ENCODE results near the gene RIMOC1.

Gene RIMOC1

DNA sequence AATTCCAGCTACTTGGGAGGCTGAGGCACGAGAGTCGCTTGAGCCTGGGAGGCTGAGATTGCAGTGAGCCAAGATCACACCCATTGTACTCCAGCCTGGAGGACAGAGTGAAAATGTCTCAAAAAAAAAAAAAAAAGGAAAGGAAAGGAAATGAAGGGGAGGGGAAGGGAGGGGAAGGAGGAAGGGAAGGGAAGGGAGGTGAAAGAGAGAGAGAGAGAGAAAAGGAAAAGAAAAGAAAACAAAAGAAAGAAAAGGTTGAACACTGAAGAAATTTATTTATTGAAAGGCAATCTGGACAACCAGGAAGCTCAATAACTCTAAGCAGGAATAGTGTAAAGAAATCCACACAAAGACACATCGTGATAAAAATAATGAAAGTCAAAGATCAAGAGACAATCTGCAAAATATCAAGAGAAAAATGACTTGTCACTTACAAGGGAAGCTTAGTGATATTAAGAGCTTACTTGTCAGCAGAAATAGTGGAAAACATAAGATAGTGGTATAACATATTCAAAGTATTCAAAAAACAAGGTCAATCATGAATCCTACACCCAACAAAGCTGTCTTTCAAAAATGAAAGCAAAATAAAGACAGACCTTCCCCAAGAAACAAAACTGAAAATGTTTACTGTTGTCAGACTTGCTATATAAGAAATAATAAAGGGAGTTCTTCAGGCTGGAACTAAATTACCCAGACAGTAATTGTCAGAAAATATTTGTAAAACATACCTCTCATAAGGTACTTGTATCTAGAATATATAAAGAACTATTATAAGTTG lies 10.9 kb upstream of the RIMOC1 start:
- no peak overlapping the region for H3K27ac ChIP-seq (ENCODE audit: low read depth, low read length)
- H3K9ac ChIP-seq (ENCODE audit: low read length) = no peak overlapping the region
- no peak overlapping the region for H3K4me3 ChIP-seq (ENCODE audit: low read depth in 1 of 2, low read length in 2 of 2)
- no peaks in the 10 kb centered on the region for H3K27me3 ChIP-seq (ENCODE audit: control insufficient read depth in 1 of 2, insufficient read depth in 2 of 2, low read length in 2 of 2)
- no peaks in the 10 kb centered on the region for H3K36me3 ChIP-seq (ENCODE audit: insufficient read depth, low read length)
- H3K9me3 ChIP-seq (ENCODE audit: low read length) = no peaks in the 10 kb centered on the region
- no peaks in the 10 kb centered on the region for H3K4me1 ChIP-seq (ENCODE audit: insufficient read depth, low read length)

DNA sequence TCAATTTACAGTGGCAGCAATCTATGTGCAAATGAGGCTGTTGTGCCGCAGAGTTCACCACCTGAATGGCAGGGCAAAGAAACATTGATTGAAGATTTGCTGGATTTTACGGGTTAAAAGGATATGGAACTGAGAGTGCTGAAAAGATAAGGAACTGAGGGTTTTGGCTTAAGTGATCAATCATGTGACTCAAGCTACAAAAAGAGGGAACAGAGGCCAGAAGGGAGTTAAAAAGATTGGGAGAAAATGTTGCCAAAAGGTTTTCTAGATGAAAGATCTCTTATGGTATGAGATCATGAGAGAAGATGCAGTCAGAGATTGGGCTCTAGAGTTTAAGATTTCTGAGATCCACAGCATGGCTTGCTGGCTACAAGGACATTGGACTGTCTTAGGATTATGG lies 7.9 kb upstream of the RIMOC1 start:
- no peaks in the 10 kb centered on the region for H3K9me3 ChIP-seq (ENCODE audit: low read length)
- no peaks in the 10 kb centered on the region for H3K36me3 ChIP-seq (ENCODE audit: insufficient read depth, low read length)

DNA sequence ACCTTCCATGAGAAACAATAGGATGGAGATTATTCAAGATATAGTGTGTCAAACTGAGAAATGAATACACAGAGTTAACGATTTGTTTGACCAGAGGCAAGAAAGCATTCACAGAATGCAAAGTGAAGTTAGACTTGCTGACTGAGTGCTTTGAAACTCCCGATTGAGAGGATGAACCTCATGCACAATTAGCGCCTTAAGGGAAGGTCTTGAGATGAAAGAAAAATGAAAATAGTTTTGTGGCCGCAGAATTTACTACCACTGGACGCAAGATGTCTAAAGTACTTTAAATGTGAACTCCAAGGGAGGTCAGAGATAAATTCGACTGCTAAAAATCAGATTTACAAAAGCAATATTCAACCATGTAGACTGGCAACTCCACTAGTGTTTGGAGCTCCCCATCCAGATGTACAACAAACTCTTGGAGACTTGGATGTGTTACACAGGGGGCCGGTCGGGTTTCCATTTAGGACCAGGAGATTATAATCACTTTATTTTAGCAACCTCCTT lies 707 bp upstream of the RIMOC1 start:
- Histone ChIP-seq H3K4me3 (ENCODE audit: low read depth in 1 of 2, low read length in 2 of 2) (peak overlapping the region in 1 of 2 donors; percentile 84), H3K9ac (ENCODE audit: low read length) (peak overlapping the region; percentile 52), H3K9me3 (ENCODE audit: low read length) (no peaks in the 10 kb centered on the region), H3K36me3 (ENCODE audit: insufficient read depth, low read length) (peaks cover 7% of the 10 kb centered on the region), H3K27ac (ENCODE audit: low read depth, low read length) (peak overlapping the region; percentile 48), H3K4me1 (ENCODE audit: insufficient read depth, low read length) (peaks cover 19% of the 10 kb centered on the region), H3K27me3 (ENCODE audit: control insufficient read depth in 1 of 2, insufficient read depth in 2 of 2, low read length in 2 of 2) (no peaks in the 10 kb centered on the region)

More for the DNA sequence above, 7.9 kb upstream of the RIMOC1 start:
- Histone ChIP-seq H3K27ac (ENCODE audit: low read depth, low read length) (no peak overlapping the region), H3K4me1 (ENCODE audit: insufficient read depth, low read length) (no peaks in the 10 kb centered on the region), H3K27me3 (ENCODE audit: control insufficient read depth in 1 of 2, insufficient read depth in 2 of 2, low read length in 2 of 2) (no peaks in the 10 kb centered on the region), H3K4me3 (ENCODE audit: low read depth in 1 of 2, low read length in 2 of 2) (no peak overlapping the region), H3K9ac (ENCODE audit: low read length) (no peak overlapping the region)

DNA sequence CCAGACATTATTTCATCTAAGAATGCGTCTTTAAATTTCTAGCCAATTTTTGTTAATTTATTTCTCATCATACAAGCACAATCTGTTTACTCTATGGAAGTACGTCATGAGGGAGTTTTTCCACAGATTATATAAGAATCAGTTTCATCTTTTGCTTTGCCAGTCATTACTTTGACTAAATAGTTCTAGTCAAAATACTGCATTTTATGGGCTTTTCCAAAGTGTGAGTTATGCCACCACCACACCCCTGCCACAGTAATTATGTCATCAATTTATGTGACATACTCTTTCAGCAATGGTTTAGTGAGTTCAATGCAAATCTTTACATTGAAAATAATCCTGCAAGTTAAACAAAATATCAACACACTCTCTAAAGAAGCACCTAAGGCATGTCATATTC lies 2.0 kb downstream of the RIMOC1 start:
- H3K27me3 ChIP-seq (ENCODE audit: control insufficient read depth in 1 of 2, insufficient read depth in 2 of 2, low read length in 2 of 2) = no peaks in the 10 kb centered on the region
- H3K36me3 ChIP-seq (ENCODE audit: insufficient read depth, low read length) = peaks cover 19% of the 10 kb centered on the region
- H3K4me3 ChIP-seq (ENCODE audit: low read depth in 1 of 2, low read length in 2 of 2) = no peak overlapping the region
- H3K9me3 ChIP-seq (ENCODE audit: low read length) = no peaks in the 10 kb centered on the region
- peaks cover 19% of the 10 kb centered on the region for H3K4me1 ChIP-seq (ENCODE audit: insufficient read depth, low read length)
- H3K27ac ChIP-seq (ENCODE audit: low read depth, low read length) = no peak overlapping the region
- H3K9ac ChIP-seq (ENCODE audit: low read length) = no peak overlapping the region

DNA sequence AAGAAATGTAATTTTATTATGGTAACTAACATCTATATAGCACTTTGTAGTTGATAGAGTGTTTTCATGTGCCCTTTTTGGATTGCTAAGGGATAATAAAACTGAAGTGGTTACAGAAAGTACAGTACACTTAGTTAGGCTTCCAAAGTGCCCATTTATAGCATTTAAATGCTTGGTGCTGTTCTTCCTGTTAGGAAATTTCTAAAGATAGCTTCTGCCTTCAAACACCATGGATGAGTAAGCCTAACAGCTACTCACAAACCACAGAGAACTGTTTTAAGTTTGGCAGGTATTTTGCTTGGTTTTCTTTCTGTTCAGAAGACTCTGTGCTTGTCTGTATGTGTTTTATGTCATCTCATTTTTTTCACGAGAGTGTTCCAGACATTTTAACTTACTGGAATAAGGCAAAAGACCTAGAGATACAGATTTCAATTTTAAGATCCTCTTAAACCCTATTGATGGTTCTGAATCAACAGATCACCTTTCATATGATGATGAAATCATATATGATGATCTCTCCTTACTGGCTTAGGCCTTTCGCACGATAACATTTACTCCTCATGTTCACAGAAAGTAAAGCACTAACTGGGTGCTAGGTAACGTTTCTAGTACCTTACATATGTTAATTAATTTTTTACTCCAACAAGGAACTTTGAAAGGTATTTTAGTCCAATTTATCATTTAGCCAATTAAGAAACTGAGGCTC lies 4.4 kb downstream of the RIMOC1 start:
- Histone ChIP-seq H3K4me3 (ENCODE audit: low read depth in 1 of 2, low read length in 2 of 2) (no peak overlapping the region), H3K9me3 (ENCODE audit: low read length) (no peaks in the 10 kb centered on the region), H3K27me3 (ENCODE audit: control insufficient read depth in 1 of 2, insufficient read depth in 2 of 2, low read length in 2 of 2) (no peaks in the 10 kb centered on the region), H3K36me3 (ENCODE audit: insufficient read depth, low read length) (peaks cover 36% of the 10 kb centered on the region), H3K27ac (ENCODE audit: low read depth, low read length) (no peak overlapping the region), H3K4me1 (ENCODE audit: insufficient read depth, low read length) (peaks cover 16% of the 10 kb centered on the region), H3K9ac (ENCODE audit: low read length) (peak overlapping the region; percentile 39)

DNA sequence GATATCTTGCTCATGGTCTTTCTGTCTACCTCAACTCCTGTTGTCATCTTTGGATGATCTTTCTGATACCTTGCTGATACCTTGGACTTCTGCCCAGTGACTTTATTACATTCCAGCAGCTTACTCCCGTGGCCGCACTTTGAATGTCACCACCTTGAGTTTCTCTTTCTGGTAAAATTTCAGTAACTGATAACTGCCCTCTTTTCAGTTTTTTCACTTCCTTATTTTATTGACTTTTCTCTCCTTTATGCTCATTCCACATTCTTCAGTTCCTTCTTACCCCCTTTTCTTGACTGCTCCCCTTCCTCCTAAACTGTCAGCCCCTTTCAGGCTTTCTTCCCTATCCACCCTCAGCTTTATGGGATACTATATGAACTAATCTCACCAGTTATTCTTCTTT lies 14.0 kb downstream of the RIMOC1 start:
- Histone ChIP-seq H3K9ac (ENCODE audit: low read length) (no peak overlapping the region), H3K27ac (ENCODE audit: low read depth, low read length) (no peak overlapping the region), H3K27me3 (ENCODE audit: control insufficient read depth in 1 of 2, insufficient read depth in 2 of 2, low read length in 2 of 2) (no peaks in the 10 kb centered on the region), H3K36me3 (ENCODE audit: insufficient read depth, low read length) (peaks cover 41% of the 10 kb centered on the region), H3K4me3 (ENCODE audit: low read depth in 1 of 2, low read length in 2 of 2) (no peak overlapping the region), H3K4me1 (ENCODE audit: insufficient read depth, low read length) (no peaks in the 10 kb centered on the region), H3K9me3 (ENCODE audit: low read length) (no peaks in the 10 kb centered on the region)

DNA sequence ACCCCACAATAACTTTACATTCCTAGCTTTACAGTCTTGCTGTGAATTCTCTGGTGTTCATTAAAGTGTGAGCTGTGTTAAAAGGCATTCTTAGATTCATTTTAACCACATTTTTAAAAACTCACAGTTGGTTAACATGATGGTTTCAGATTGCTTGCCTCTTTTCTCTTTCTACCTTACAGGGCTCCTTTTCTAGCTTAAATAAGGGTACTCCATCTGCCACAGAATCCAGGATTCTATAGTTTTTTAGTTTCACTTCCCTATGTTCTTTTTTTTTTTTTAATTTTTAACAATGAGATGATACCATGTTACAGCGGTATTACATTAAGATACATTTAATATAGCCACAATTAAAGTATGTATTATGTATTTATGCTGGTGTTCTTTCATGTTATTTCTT lies 17.0 kb downstream of the RIMOC1 start:
- H3K36me3 ChIP-seq (ENCODE audit: insufficient read depth, low read length) = peaks cover 33% of the 10 kb centered on the region
- no peaks in the 10 kb centered on the region for H3K9me3 ChIP-seq (ENCODE audit: low read length)
- no peak overlapping the region for H3K27ac ChIP-seq (ENCODE audit: low read depth, low read length)

DNA sequence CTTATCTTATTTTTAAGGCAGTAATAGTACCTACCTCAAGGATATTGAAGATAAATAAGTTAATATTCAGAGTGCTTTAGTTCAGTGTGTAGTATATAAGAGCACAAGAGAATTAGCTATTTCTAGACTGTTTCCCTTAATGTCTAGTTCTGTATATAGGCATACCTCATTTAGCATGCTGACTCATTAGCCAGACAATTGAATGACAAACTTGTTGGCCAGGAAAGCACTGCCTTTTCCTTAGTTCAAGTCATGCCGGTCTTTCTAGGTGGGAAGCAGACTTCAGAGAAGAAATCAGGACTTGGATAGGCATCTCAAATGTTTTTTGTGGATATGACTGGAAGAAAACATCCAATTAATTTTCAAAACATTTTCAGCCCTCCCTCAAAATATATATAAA lies 17.7 kb downstream of the RIMOC1 start:
- no peak overlapping the region for H3K4me3 ChIP-seq (ENCODE audit: low read depth in 1 of 2, low read length in 2 of 2)
- no peak overlapping the region for H3K9ac ChIP-seq (ENCODE audit: low read length)
- no peaks in the 10 kb centered on the region for H3K27me3 ChIP-seq (ENCODE audit: control insufficient read depth in 1 of 2, insufficient read depth in 2 of 2, low read length in 2 of 2)
- H3K9me3 ChIP-seq (ENCODE audit: low read length) = no peaks in the 10 kb centered on the region
- H3K36me3 ChIP-seq (ENCODE audit: insufficient read depth, low read length) = peaks cover 27% of the 10 kb centered on the region
- H3K27ac ChIP-seq (ENCODE audit: low read depth, low read length) = no peak overlapping the region
- H3K4me1 ChIP-seq (ENCODE audit: insufficient read depth, low read length) = peaks cover 9% of the 10 kb centered on the region

More for the DNA sequence above, 17.0 kb downstream of the RIMOC1 start:
- Histone ChIP-seq H3K4me1 (ENCODE audit: insufficient read depth, low read length) (peaks cover 9% of the 10 kb centered on the region), H3K27me3 (ENCODE audit: control insufficient read depth in 1 of 2, insufficient read depth in 2 of 2, low read length in 2 of 2) (no peaks in the 10 kb centered on the region), H3K4me3 (ENCODE audit: low read depth in 1 of 2, low read length in 2 of 2) (no peak overlapping the region), H3K9ac (ENCODE audit: low read length) (no peak overlapping the region)

DNA sequence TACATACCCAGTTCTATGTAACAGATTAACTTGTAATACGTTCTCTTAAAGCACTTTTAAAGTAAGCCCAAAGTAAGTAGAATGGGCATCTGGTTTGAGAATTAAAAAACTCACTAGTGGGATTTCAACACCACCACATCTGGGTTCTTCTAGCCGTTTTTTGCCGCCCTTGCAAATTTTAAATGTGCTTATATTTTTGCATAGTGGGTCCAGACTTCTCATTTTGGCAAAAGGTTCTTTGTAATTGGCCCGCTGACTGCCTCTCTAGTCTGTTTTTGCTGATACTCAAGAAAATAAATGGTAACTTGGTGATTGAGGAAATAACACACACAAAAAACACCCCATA lies 20.4 kb downstream of the RIMOC1 start:
- H3K9ac ChIP-seq (ENCODE audit: low read length) = peak overlapping the region; percentile 57
- peaks cover 9% of the 10 kb centered on the region for H3K4me1 ChIP-seq (ENCODE audit: insufficient read depth, low read length)
- no peaks in the 10 kb centered on the region for H3K9me3 ChIP-seq (ENCODE audit: low read length)
- peak overlapping the region; percentile 74 to 93 for H3K4me3 ChIP-seq (ENCODE audit: low read depth in 1 of 2, low read length in 2 of 2)
- no peaks in the 10 kb centered on the region for H3K27me3 ChIP-seq (ENCODE audit: control insufficient read depth in 1 of 2, insufficient read depth in 2 of 2, low read length in 2 of 2)
- H3K36me3 ChIP-seq (ENCODE audit: insufficient read depth, low read length) = peaks cover 13% of the 10 kb centered on the region
- H3K27ac ChIP-seq (ENCODE audit: low read depth, low read length) = peak overlapping the region; percentile 91

DNA sequence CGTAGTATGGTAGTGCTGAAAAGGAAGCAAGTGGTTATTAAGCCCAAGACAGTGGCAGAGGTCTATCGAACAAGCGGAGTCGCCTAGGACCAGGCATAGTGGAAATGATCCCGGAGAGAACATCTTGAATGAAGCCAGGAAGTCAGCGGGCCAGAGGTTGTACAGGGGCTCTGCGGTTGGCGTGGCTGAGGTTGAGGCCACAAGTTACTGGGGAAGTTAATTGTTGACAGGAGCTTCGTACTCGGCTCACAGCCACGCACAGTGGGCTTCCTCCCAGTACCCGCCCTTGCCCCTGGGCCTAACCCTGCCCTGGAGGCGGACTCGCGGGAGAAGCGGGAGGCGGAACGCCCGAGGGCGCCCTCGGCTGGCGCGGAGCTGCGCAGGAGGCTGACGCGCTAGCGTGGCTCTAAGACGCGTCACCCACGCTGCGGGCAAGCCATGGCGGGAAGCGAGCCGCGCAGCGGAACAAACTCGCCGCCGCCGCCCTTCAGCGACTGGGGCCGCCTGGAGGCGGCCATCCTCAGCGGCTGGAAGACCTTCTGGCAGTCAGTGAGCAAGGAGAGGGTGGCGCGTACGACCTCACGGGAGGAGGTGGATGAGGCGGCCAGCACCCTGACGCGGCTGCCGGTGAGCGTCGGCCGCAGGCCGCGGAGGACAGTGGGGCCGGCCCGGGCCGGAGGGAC lies 20.9 kb downstream of the RIMOC1 start, which contains the start of gene FBXO4:
Gene FBXO4 (plus strand): TSS at position 410 of the 683 bp plus-strand sequence. CDS start 29 bp downstream, at position 439.
- Histone ChIP-seq H3K27ac (ENCODE audit: low read depth, low read length) (peak within 1 kb of the TSS; percentile 91), H3K9me3 (ENCODE audit: low read length) (no peaks in the 10 kb centered on the region), H3K27me3 (ENCODE audit: control insufficient read depth in 1 of 2, insufficient read depth in 2 of 2, low read length in 2 of 2) (no peaks in the 10 kb centered on the region), H3K4me1 (ENCODE audit: insufficient read depth, low read length) (peaks cover 9% of the 10 kb centered on the region), H3K9ac (ENCODE audit: low read length) (peak within 1 kb of the TSS; percentile 57), H3K4me3 (ENCODE audit: low read depth in 1 of 2, low read length in 2 of 2) (peak within 1 kb of the TSS; percentile 74 to 93), H3K36me3 (ENCODE audit: insufficient read depth, low read length) (peaks cover 9% of the 10 kb centered on the region)

DNA sequence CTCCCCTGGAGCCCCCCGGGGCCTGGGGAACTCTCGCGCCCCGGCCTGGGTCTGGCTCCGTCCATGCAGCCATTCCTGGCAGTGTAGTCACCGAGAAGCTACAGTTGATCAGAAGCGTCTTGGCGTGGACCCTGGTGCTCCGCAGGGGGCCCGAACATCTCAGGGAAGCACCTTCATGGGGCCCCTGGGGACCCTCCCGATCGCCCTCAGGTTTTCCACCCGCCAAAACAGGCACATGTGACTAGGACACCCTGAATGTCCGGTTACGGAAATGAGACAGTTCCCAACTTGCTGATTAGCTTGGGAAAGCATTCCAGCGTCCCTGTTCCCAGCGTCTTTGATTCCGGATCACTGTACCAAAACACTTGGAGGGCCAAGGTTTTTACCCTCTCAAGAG lies 21.4 kb downstream of the RIMOC1 start:
- Histone ChIP-seq H3K27ac (ENCODE audit: low read depth, low read length) (peak overlapping the region; percentile 91), H3K9me3 (ENCODE audit: low read length) (no peaks in the 10 kb centered on the region), H3K27me3 (ENCODE audit: control insufficient read depth in 1 of 2, insufficient read depth in 2 of 2, low read length in 2 of 2) (no peaks in the 10 kb centered on the region), H3K4me1 (ENCODE audit: insufficient read depth, low read length) (peaks cover 9% of the 10 kb centered on the region), H3K4me3 (ENCODE audit: low read depth in 1 of 2, low read length in 2 of 2) (peak overlapping the region; percentile 74 to 93), H3K36me3 (ENCODE audit: insufficient read depth, low read length) (peaks cover 7% of the 10 kb centered on the region), H3K9ac (ENCODE audit: low read length) (peak overlapping the region; percentile 57)

All from muscle layer of colon (tissue), 2 donors.